Loucy (cell line): ENCODE data around the gene LRRC72.

Source experiments
- H2AFZ ChIP-seq: fragments of 200-600 bp; sonication (generic); 2 replicates; pipeline ENCODE4 v1.6.0; 2016; ENCODE audit warnings: antibody characterized with exemption, mild to moderate bottlenecking, low read length, moderate library complexity
- H3F3A ChIP-seq: fragments of 200-600 bp; 2 replicates; pipeline ENCODE4 v1.6.0; 2016; ENCODE audit warnings: antibody characterized with exemption, low read depth, mild to moderate bottlenecking
- H3K27me3 ChIP-seq: fragments of 200-600 bp; sonication (generic); 2 replicates; pipeline ENCODE4 v1.6.1; 2014; ENCODE audit warnings: low read length, mild to moderate bottlenecking; ENCODE audit not compliant: insufficient read depth, poor library complexity, severe bottlenecking
- H3K36me3 ChIP-seq: fragments of 200-600 bp; sonication (generic); 2 replicates; pipeline ENCODE4 v1.6.1; 2016; ENCODE audit warnings: low read length; ENCODE audit not compliant: insufficient read depth
- H3K4me1 ChIP-seq: fragments of 200-600 bp; sonication (generic); 2 replicates; pipeline ENCODE4 v1.5.1; 2014; ENCODE audit warnings: low read length, mild to moderate bottlenecking; ENCODE audit not compliant: insufficient read depth, poor library complexity, severe bottlenecking
- H3K4me2 ChIP-seq: fragments of 200-600 bp; sonication (generic); 2 replicates; pipeline ENCODE4 v1.6.0; 2014; ENCODE audit warnings: antibody characterized with exemption, low read length, low read depth, mild to moderate bottlenecking; ENCODE audit not compliant: poor library complexity, severe bottlenecking
- H3K4me3 ChIP-seq: fragments of 200-600 bp; sonication (generic); 2 replicates; pipeline ENCODE4 v1.5.1; 2014; ENCODE audit warnings: low read length, mild to moderate bottlenecking, mixed read lengths; ENCODE audit not compliant: poor library complexity, severe bottlenecking
- H3K79me2 ChIP-seq: fragments of 200-600 bp; sonication (generic); 2 replicates; pipeline ENCODE4 v1.6.1; 2014; ENCODE audit warnings: low read length; ENCODE audit not compliant: insufficient read depth
- H3K9ac ChIP-seq: fragments of 200-600 bp; sonication (generic); 2 replicates; pipeline ENCODE4 v1.6.0; 2014; ENCODE audit warnings: mild to moderate bottlenecking, low read depth, low read length, moderate library complexity; ENCODE audit not compliant: poor library complexity, severe bottlenecking
- H3K9me2 ChIP-seq: fragments of 200-600 bp; sonication (generic); replicated peaks from 2 replicates; pipeline ENCODE4 v1.6.1; 2016; ENCODE audit warnings: low read depth, low read length, mixed read lengths
- H3K9me3 ChIP-seq: fragments of 200-600 bp; sonication (generic); 2 replicates; pipeline ENCODE4 v1.6.1; 2014; ENCODE audit warnings: mild to moderate bottlenecking, antibody characterized with exemption, low read length, low read depth; ENCODE audit not compliant: insufficient read depth
- H4K20me1 ChIP-seq: fragments of 200-600 bp; sonication (generic); 2 replicates; pipeline ENCODE4 v1.6.0; 2014; ENCODE audit warnings: antibody characterized with exemption, low read length, mild to moderate bottlenecking; ENCODE audit not compliant: insufficient read depth, poor library complexity, severe bottlenecking
- CTCF ChIP-seq: fragments of 200-600 bp; sonication (generic); conservative IDR thresholded peaks from 2 replicates; pipeline ENCODE4 v1.5.1; 2014; ENCODE audit warnings: mild to moderate bottlenecking, antibody characterized with exemption, low read length
- EZH2phosphoT487 ChIP-seq: fragments of 200-600 bp; IDR thresholded peaks from 2 replicates; pipeline ENCODE4 v1.6.1; 2018; ENCODE audit warnings: antibody characterized with exemption, mild to moderate bottlenecking, moderate library complexity, borderline replicate concordance

The LRRC72 gene

GRCh38 chr7:16626388-16626787 is 99.8 kb downstream of the LRRC72 start:
- Histone ChIP-seq H3K4me1 (no peaks in the 10 kb centered on the region), H3K27me3 (no peaks in the 10 kb centered on the region), H3K9me3 (no peaks in the 10 kb centered on the region), H3K79me2 (no peaks in the 10 kb centered on the region), H4K20me1 (no peaks in the 10 kb centered on the region), H3F3A (no peaks in the 10 kb centered on the region), H3K9ac (no peak overlapping the region), H3K4me2 (no peak overlapping the region), H3K4me3 (no peak overlapping the region), H2AFZ (no peak overlapping the region), H3K36me3 (peaks cover 32% of the 10 kb centered on the region; the same call in 1 of the 2 replicates), H3K9me2 (no peaks in the 10 kb centered on the region)
- TF ChIP-seq EZH2phosphoT487 = no peak
- TF ChIP-seq CTCF = no peak

DNA sequence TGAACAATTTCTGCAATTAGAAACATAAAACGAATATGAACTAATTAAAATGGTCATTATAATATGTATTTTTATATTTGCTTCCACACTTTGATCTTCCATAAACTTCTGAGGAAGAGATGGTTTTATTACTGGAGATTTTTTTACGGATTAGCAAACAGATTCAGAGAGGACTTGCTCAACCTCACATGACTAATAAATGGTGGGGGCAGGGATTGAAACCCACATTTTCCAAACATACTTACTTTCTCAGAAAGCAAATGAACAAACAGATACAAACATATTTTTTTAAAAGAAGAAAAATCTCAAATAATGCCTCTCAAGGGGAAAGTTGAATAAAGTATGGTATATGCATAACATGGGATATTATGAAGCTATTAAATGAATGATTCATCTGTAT is 100.6 kb downstream of the LRRC72 start:
- Histone ChIP-seq H3K36me3 (peaks cover 32% of the 10 kb centered on the region; the same call in 1 of the 2 replicates), H3K9me2 (no peaks in the 10 kb centered on the region), H2AFZ (no peak overlapping the region), H3K4me2 (no peak overlapping the region), H3K27me3 (no peaks in the 10 kb centered on the region), H3K9ac (no peak overlapping the region), H4K20me1 (no peaks in the 10 kb centered on the region), H3F3A (no peaks in the 10 kb centered on the region), H3K4me3 (no peak overlapping the region), H3K9me3 (no peaks in the 10 kb centered on the region), H3K4me1 (no peaks in the 10 kb centered on the region), H3K79me2 (no peaks in the 10 kb centered on the region)
- TF ChIP-seq EZH2phosphoT487 (no peak), CTCF (no peak)

DNA sequence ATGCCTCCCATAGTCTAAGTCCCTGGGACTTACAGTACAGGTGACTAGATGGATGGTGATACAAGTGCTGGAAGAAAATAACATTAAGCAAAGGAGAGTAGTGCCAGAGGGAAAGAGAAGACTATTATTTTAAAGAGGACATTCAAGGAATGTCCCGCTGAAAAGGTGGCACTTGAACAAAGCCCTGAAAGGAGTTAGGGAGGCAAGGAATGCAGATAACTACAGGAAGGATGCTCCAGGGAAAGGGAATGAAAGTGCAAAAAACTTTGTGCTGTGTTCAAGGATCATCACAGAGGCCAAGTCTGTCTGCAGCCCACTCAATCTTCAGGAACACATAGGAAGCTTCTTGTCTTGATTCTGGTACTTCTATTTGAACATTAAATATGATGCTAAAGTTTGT is 104.0 kb downstream of the LRRC72 start:
- no peak overlapping the region for H2AFZ ChIP-seq
- H3K4me3 ChIP-seq = no peak overlapping the region
- H3K36me3 ChIP-seq = peaks cover 8% of the 10 kb centered on the region; the same call in 1 of the 2 replicates
- H3K4me1 ChIP-seq = peaks cover 8% of the 10 kb centered on the region
- H3K9me3 ChIP-seq = no peaks in the 10 kb centered on the region
- H3K4me2 ChIP-seq = no peak overlapping the region
- TF ChIP-seq EZH2phosphoT487 = no peak
- TF ChIP-seq CTCF = no peak
- no peaks in the 10 kb centered on the region for H3K9me2 ChIP-seq
- H3F3A ChIP-seq = no peaks in the 10 kb centered on the region
- no peak overlapping the region for H3K9ac ChIP-seq
- no peaks in the 10 kb centered on the region for H3K27me3 ChIP-seq
- H4K20me1 ChIP-seq = no peaks in the 10 kb centered on the region
- H3K79me2 ChIP-seq = no peaks in the 10 kb centered on the region
